Urinary bladder (tissue), 4 donors: Measurements from ENCODE around the gene AHNAK. TPM values are rescaled to one million over a fixed set of nuclear protein-coding genes. Genes with fewer than 3 reads are reported as not detected.

Source experiments
- DNase-seq: peaks from one replicate; pipeline ENCODE4 v3.0.0-alpha.2; 2015; ENCODE audit errors: extremely low spot score
- H3K27ac ChIP-seq: one replicate; pipeline ENCODE4 v1.5.1; 2013; ENCODE audit warnings: low read depth, mild to moderate bottlenecking, moderate library complexity
- H3K36me3 ChIP-seq: one replicate; pipeline ENCODE4 v1.6.1; 2013; ENCODE audit warnings: mild to moderate bottlenecking, moderate library complexity; ENCODE audit not compliant: insufficient read depth
- H3K4me1 ChIP-seq: one replicate; pipeline ENCODE4 v1.6.1; 2013; ENCODE audit warnings: mild to moderate bottlenecking, moderate library complexity; ENCODE audit not compliant: insufficient read depth
- H3K4me3 ChIP-seq: one replicate; pipeline ENCODE4 v1.5.1; 2013; ENCODE audit warnings: low read depth, low read length
- WGBS: extraction: QIAGEN DNeasy Blood & Tissue Kit; methylation state at CpG from one replicate; pipeline ENCODE4 v1.1.7; 2013; 5-methylcytosine and 5-hydroxymethylcytosine counted together
- polyA plus RNA-seq: library from polyadenylated mRNA; stranded (reverse); fragments of 200-250 nt; gene quantifications from one replicate; pipeline ENCODE4 v1.2.3, GENCODE V29; 2013
- total RNA-seq: library from RNA; depleted of rRNA; stranded (reverse); fragments of >200 nt; gene quantifications from one replicate; pipeline ENCODE4 v1.2.3, GENCODE V29; 2014
- donor health status: healthy with polysubstance abuse.
- donor health status: healthy.

Gene AHNAK
- total and polyA plus RNA-seq, 2 donors: 200 to 554 TPM

DNA sequence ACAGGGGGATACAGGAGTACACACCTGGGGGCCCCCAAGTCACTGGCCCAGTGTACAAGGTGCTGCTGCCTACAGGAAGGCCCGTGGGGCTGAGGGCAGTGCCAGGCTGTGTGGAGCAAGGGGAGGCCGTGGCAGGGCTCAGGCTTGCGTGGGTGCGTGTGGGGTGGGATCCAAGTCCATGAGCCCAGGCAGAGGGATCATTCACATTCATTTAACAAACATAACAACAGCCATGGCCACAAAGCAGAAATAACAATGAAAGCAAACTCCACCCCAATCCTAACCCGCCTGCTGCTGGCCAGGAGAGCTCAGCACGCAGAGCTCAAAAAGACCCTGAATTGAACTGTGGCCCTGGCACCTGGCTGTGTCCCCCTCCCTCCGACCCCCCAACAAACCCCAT, 144.8 kb downstream of the AHNAK start:
- Histone ChIP-seq H3K4me3 (no peak overlapping the region), H3K36me3 (no peaks in the 10 kb centered on the region), H3K27ac (peak overlapping the region; percentile 57), H3K4me1 (no peaks in the 10 kb centered on the region)
- no peak for DNase-seq
- WGBS: 39% methylated on average over 7 of the region's 7 CpGs

DNA sequence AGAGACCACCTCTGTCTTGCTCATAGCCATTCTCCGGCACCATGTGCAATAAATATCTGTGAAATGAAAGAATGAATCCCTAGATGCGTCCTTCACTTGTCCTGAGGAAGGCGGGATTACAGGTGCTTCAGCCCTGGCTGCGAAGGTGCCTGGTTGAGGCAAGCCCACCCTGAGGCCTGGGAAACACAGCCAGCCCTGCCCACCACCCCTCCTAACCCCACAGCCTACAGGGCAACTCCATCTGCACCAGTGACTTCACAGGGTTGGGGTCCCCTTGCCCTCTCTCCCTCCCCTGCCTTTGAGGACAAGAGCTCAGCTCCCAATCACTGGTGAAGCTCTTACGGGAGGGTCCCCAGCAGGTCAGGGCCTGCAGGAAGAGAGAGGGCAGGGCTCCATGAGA, 145.2 kb downstream of the AHNAK start:
- Histone ChIP-seq H3K4me3 (no peak overlapping the region), H3K36me3 (no peaks in the 10 kb centered on the region), H3K27ac (peak overlapping the region; percentile 16), H3K4me1 (no peaks in the 10 kb centered on the region)
- WGBS: 82% methylated on average over 5 of the region's 5 CpGs
- no peak for DNase-seq

DNA sequence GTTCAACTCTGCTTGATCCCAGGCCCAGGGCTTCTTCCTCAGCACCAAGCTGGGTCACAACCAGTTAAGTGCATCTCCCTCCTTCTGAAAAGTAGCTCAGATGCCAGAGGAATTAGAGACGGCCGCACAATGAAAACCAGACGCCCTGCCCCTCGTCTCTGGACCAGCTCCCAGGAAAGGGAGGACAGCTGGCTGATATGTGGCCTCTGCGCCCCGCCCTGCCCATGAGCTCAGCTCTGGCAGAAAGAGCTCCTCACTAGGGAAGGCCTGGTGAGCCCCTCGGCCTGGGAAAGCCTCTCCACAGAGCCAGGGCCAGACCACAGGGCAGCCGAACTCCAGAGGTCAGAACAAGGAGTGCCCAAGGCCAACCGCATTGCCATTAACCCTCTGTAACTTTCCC, 145.8 kb downstream of the AHNAK start:
- 22% methylated on average over 9 of the region's 9 CpGs for WGBS
- Histone ChIP-seq H3K36me3 (no peaks in the 10 kb centered on the region), H3K27ac (no peak overlapping the region), H3K4me3 (no peak overlapping the region), H3K4me1 (no peaks in the 10 kb centered on the region)
- DNase-seq: peak; percentile 85

DNA sequence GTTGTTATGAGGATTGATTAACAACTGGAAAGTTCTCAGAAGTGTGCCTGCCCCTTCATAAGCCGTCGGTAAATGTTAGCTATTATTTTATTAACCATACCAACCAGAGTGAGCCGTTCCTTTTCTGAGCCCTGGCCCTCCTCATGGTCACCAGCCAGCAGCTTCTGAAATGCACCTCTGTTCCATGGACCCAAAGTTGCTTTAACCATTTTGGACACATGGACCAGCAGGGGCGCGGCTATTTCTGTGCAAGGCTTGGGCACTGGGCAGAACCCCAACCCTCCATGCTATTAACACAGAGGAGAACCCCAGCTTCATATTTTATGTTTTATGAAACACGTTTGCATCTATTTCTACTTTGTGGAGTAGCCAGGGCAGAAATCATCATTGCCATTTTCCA, 146.3 kb downstream of the AHNAK start:
- WGBS: 25% methylated on average over 6 of the region's 6 CpGs
- H3K36me3 ChIP-seq: no peaks in the 10 kb centered on the region
- DNase-seq: no peak
- H3K4me3 ChIP-seq: no peak overlapping the region
- no peaks in the 10 kb centered on the region for H3K4me1 ChIP-seq
- peak overlapping the region; percentile 65 for H3K27ac ChIP-seq

DNA sequence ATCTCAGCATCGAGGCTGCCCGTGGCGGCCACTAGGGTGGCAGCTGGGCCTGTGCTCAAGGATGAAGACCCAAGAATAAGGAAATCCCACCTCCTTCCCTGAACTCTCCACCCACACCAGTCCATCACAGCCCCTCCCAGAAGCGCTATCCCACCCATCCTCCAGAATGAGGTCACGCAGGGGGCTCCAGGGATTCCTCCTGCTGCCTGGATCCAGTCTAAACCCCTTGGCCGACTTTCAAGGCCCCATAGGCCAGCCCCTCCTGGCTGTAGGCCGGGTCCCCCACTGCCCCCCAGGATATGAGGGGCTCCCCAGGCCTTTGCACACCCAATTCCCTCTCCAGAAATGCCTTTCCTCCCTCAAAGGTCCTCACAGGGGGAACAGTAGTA, 146.7 kb downstream of the AHNAK start:
- Histone ChIP-seq H3K4me3 (no peak overlapping the region), H3K4me1 (no peaks in the 10 kb centered on the region), H3K36me3 (no peaks in the 10 kb centered on the region), H3K27ac (peak overlapping the region; percentile 65)
- 31% methylated on average over 7 of the region's 7 CpGs for WGBS
- DNase-seq: peak; percentile 74

DNA sequence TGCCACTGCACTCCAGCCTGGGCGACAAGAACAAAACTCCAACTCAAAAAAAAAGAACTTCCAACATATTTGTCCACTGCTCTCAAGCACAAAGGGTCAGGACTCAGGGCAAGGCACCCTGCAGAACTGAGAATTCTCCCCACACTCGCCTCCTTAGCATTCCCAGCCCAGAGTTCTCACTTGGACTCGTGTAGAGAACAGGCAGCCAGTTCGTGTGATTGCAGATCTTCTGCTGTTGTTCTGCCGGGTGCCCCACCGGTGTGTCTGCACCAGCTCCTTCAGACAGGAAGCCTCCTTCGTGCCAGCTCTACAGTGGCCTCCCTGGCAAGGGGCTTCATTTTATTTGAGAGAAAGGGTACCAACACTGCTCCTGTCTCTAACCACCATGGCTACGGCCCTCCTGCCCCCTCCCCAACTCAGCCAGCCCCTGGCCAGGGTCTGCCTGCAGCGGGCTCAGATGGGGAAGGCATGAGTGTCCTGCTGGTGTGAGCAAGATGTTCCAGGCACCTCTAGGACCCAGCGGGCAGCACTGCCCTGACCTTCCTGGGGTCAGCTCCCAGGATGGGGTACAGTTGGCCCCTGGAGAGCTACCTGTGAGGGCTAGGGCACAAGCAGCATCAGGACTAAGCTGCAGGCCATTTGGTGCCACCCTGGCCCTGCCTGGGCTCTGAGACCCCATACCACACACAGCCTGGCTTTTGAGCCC, 147.3 kb downstream of the AHNAK start:
- no peak overlapping the region for H3K4me3 ChIP-seq
- no peaks in the 10 kb centered on the region for H3K36me3 ChIP-seq
- WGBS: 34% methylated on average over 10 of the region's 10 CpGs
- DNase-seq: no peak
- H3K27ac ChIP-seq: no peak overlapping the region
- no peaks in the 10 kb centered on the region for H3K4me1 ChIP-seq

DNA sequence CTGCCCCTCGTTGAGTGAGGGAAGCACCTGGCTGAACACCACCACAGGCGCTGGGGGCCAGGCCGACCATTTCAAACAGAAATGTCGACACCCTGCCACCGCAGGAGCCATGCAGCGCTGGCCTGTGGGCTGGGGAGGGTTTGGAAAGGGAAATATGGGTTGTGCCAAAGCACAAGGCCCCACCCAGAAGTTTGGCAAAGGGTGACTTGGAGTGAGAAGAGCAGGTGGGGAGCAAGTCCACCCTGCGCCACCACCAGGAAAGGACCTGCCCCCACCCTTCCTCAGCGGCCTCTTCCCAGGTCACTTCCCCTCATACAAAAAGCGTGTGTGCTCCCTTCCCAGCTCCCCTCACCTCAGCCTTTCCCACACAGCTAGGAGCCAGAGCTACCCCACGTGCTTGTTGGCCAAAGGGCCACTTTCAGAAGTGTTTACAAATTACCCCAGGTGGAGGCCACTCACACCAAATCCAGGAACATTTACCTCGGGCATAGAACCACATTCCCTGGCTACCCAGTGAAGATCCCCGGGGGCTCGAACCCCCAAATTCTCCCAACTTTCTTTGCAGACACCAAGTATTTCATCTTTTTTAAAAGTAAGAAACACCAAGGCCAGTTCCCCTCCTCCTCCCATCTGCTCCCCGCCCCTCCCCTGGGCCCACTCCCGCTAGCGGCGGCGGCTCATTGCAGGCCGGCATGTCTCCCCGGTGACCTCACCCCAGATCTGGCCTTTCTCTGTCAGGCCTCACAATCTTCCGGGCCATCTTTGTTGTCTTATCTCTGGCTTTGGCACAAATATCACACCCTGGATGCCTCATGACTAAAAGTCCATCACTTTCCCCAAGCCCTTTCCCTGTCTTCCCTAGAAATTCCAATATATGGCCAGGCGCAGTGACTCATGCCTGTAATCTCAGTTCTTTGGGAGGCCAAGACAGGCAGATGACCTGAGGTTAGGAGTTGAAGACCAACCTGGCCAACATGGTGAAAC, 148.3 kb downstream of the AHNAK start:
- no peak for DNase-seq
- no peaks in the 10 kb centered on the region for H3K4me1 ChIP-seq
- H3K36me3 ChIP-seq: no peaks in the 10 kb centered on the region
- H3K4me3 ChIP-seq: no peak overlapping the region
- 35% methylated on average over 22 of the region's 22 CpGs for WGBS
- H3K27ac ChIP-seq: peak overlapping the region; percentile 2

DNA sequence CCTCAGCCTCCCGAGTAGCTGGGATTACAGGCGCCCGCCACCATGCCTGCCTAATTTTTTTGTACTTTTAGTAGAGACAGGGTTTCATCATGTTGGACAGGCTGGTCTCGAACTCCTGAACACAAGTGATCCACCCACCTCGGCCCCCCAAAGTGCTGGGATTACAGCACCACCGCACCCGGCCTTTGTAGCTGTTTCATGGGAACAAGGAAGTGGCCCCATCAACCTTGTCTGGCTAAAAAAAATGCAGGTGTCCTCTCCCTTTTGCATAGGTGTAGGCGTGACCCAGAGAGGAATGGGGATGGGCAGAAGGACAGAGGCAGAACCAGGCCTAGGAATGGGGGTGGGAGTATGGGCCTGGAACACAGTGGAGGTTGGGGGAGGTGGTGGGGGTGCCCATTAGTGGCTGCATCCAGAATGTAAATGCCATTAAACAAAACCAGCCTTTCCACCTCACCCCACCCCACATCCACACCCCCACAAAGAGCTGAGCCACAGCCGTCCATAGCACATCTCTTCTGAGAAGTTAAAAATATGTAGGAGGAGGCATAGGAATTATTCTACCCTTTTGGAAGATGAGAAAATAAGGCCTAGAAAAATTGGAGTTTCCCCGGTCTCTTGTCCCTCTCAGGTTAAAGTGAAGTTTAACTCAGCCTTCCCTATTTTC, 150.6 kb downstream of the AHNAK start:
- Histone ChIP-seq H3K4me1 (no peaks in the 10 kb centered on the region), H3K27ac (no peak overlapping the region), H3K36me3 (no peaks in the 10 kb centered on the region), H3K4me3 (no peak overlapping the region)
- WGBS: 75% methylated on average over 10 of the region's 10 CpGs
- DNase-seq: no peak

DNA sequence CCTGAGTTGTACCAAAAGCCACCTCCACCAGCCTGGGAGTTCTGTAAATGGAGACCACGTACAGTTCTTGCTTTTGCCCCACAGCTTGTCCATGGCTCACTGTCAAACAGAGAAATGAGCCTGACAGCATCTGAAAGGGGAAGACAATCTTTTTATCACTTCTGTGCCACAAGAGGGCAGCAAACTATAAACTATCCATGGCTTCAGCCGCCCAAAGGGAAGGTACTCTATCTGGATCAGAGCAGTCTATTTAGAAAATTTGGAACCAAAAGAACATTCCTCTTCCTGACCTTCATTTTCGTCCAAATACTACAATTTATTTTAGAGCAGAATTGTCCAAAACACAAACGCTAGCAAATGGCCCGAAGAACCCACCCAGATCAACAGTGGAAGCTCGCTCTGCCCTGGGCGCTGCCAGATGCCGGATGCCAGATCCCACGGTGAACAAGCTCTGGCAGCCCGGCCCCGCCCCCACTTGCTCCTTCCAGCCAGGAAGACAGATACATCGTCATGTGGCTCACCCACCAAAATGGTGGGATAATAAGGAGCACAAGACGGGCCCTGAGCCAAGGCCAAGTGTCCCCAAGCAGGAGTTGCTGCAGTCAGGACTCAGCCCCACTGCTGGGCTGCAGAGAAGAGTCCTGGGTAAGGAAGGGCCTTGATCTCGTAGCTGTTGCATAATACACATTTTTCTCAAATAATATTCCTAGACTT, 151.6 kb downstream of the AHNAK start:
- WGBS: 6% methylated on average over 14 of the region's 14 CpGs
- Histone ChIP-seq H3K4me3 (no peak overlapping the region), H3K36me3 (no peaks in the 10 kb centered on the region), H3K27ac (no peak overlapping the region), H3K4me1 (no peaks in the 10 kb centered on the region)
- peak; percentile 84 for DNase-seq

DNA sequence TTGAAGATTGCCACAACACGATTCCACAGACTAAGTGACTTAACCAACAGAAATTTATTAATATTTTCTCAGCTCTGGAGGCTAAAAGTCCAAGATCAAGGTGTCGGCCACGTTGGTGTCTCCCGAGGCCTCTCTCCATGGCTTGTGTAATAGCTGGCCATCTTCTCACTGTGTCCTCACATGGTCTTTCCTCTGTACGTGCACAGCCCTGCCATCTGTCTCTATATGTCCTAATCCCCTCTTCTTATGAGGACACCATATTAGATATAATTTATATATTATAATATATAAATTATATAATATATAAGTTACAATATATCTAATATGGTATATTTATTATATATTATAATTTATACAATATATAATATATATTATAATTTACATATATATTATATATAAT, 152.9 kb downstream of the AHNAK start:
- 66% methylated on average over 5 of the region's 5 CpGs for WGBS
- no peak for DNase-seq
- no peaks in the 10 kb centered on the region for H3K4me1 ChIP-seq

DNA sequence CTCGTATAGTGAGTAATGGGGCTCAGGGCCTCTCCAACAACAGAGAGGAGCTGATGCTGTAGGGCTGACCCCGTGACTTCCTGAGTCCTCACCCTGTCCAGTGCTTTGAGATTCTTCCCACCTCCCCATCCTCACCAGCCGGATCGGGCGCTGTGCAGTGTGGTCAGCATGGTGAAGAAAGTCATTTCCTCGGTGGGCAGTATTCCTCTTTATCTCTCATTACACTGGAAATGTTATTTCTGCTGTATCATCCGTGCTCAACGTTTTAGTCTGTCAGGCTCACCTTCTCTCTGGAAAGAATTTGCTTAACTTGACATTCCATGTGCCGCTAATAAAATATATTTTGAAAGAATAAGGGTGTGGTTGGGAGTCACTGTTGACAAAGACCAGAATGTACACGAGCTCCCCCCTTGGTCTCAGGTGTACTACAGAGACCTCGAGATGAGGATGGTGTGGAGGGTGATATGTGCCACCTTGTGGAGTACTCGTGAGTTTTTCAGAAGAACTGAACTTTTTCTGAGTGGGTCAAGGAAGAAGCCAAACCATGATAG, 153.5 kb downstream of the AHNAK start:
- H3K4me1 ChIP-seq: no peaks in the 10 kb centered on the region
- no peak overlapping the region for H3K4me3 ChIP-seq
- no peak overlapping the region for H3K27ac ChIP-seq
- WGBS: 43% methylated on average over 12 of the region's 12 CpGs
- no peaks in the 10 kb centered on the region for H3K36me3 ChIP-seq
- DNase-seq: no peak

More for the DNA sequence above, 152.9 kb downstream of the AHNAK start:
- Histone ChIP-seq H3K4me3 (no peak overlapping the region), H3K36me3 (no peaks in the 10 kb centered on the region), H3K27ac (no peak overlapping the region)

DNA sequence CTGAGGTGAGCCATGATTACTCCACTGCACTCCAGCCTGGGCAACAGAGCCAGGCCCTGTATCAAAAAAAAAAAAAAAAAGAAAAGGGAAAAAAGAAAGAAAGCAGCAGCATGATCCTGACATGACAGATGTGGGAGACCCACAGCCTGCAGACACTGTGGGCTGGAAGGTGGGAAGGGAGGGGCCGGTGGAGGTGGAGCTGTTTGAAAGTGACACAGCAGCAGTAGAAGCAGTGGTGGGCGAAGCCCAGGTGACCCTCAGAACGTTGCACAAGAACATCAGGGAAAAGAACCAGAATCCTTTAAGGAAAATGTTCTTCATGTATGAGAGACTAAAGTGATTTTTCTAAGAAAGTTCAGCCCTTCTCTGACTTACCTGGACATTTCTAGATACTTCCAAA, 154.1 kb downstream of the AHNAK start:
- Histone ChIP-seq H3K4me1 (no peaks in the 10 kb centered on the region), H3K36me3 (no peaks in the 10 kb centered on the region), H3K4me3 (no peak overlapping the region), H3K27ac (no peak overlapping the region)
- DNase-seq: no peak
- 75% methylated on average over 3 of the region's 3 CpGs for WGBS
